GM18526 (cell line): ENCODE results near the gene ERCC4.

Source experiments
- POLR2A ChIP-seq: IDR thresholded peaks from 3 replicates; pipeline ENCODE4 v1.6.1; 2011; ENCODE audit not compliant: insufficient read length; ENCODE audit errors: extremely low read depth

Gene ERCC4

GRCh38 chr16:13957197-13958078, 37.5 kb downstream of the ERCC4 start:
- TF ChIP-seq POLR2A, result no peak

GRCh38 chr16:13958474-13958873, 38.5 kb downstream of the ERCC4 start:
- TF ChIP-seq POLR2A, result no peak

GRCh38 chr16:13959626-13960025, 39.7 kb downstream of the ERCC4 start:
- no peak for TF ChIP-seq POLR2A

GRCh38 chr16:13961099-13961811, 41.3 kb downstream of the ERCC4 start:
- TF ChIP-seq POLR2A, result no peak

- TF ChIP-seq POLR2A, result no peak
Observed at GRCh38 chr16:13962232-13962631, 42.3 kb downstream of the ERCC4 start.

- TF ChIP-seq POLR2A, result no peak
Observed at GRCh38 chr16:13968835-13969234, 48.9 kb downstream of the ERCC4 start.

GRCh38 chr16:13969711-13970110, 49.8 kb downstream of the ERCC4 start:
- no peak for TF ChIP-seq POLR2A

GRCh38 chr16:13970708-13971422, 50.9 kb downstream of the ERCC4 start:
- no peak for TF ChIP-seq POLR2A

- TF ChIP-seq POLR2A, result no peak
Observed at GRCh38 chr16:13973321-13974023, 53.5 kb downstream of the ERCC4 start.

GRCh38 chr16:13977177-13977576, 57.2 kb downstream of the ERCC4 start:
- TF ChIP-seq POLR2A, result no peak

GRCh38 chr16:13982451-13982850, 62.5 kb downstream of the ERCC4 start:
- no peak for TF ChIP-seq POLR2A

GRCh38 chr16:13983625-13984024, 63.7 kb downstream of the ERCC4 start:
- no peak for TF ChIP-seq POLR2A

GRCh38 chr16:13984794-13985193, 64.8 kb downstream of the ERCC4 start:
- no peak for TF ChIP-seq POLR2A

- TF ChIP-seq POLR2A, result no peak
Observed at GRCh38 chr16:13988038-13988437, 68.1 kb downstream of the ERCC4 start.

GRCh38 chr16:13992322-13992721, 72.4 kb downstream of the ERCC4 start:
- no peak for TF ChIP-seq POLR2A
